Ovary (tissue), 9 donors: ENCODE data around the gene TNFRSF18. TPM values are rescaled to one million over a fixed set of nuclear protein-coding genes. Genes with fewer than 3 reads are reported as not detected.

Experiments
- DNase-seq, 5 donors: peaks; one replicate each; pipeline ENCODE4 v3.0.0-alpha.2; 2019 to 2020
- H3K27ac ChIP-seq, 2 donors: fragments of 200-600 bp; one replicate each; pipeline versions ENCODE4 v1.5.1 to v1.8.0; 2019 to 2022
- H3K27me3 ChIP-seq: fragments of 200-600 bp; one replicate; pipeline ENCODE4 v1.8.0; 2022
- H3K36me3 ChIP-seq: fragments of 200-600 bp; sonication (generic); one replicate; pipeline ENCODE4 v1.5.1; 2019
- H3K4me1 ChIP-seq: one replicate; pipeline ENCODE4 v1.8.1; 2013; ENCODE audit warnings: mild to moderate bottlenecking, moderate library complexity; ENCODE audit not compliant: insufficient read depth
- H3K4me3 ChIP-seq: fragments of 200-600 bp; sonication (generic); one replicate; pipeline ENCODE4 v1.5.1; 2017
- H3K9me3 ChIP-seq, 2 donors: fragments of 200-600 bp in 1 of 2; sonication (generic) in 1 of 2; one replicate each; pipeline versions ENCODE4 v1.5.1 to v1.8.1; 2013 to 2019; ENCODE audit warnings: mild to moderate bottlenecking in 1 of 2, moderate library complexity in 1 of 2
- CTCF ChIP-seq, 3 donors: fragments of 450-650 bp in 2 of 3; fragments of 200-600 bp in 1 of 3; IDR thresholded peaks; one replicate each; pipeline versions ENCODE4 v1.5.1 to v1.8.0; 2016 to 2022; ENCODE audit warnings: antibody characterized with exemption in 3 of 3, mild to moderate bottlenecking in 1 of 3
- EP300 ChIP-seq: sonication (generic); formaldehyde crosslinking; IDR thresholded peaks from one replicate; pipeline ENCODE4 v1.6.1; 2017; ENCODE audit warnings: antibody characterized with exemption
- POLR2A ChIP-seq: fragments of 450-650 bp; IDR thresholded peaks from one replicate; pipeline ENCODE4 v1.6.1; 2017; ENCODE audit warnings: antibody characterized with exemption, mild to moderate bottlenecking, moderate library complexity
- WGBS, 3 donors: extraction: QIAGEN DNeasy Blood & Tissue Kit in 1 of 3; methylation state at CpG; one replicate each; pipeline versions ENCODE4 v1.1.5 to v1.1.7; 2013 to 2017; 5-methylcytosine and 5-hydroxymethylcytosine counted together
- intact Hi-C, 4 donors: fragments of 100-400 bp; cut with DNase I; formaldehyde crosslinking; loops; one replicate each; pipeline versions ENCODE4 v1.11.0 to v1.15.1; 2022 to 2023
- polyA plus RNA-seq, 2 donors: library from polyadenylated mRNA; stranded (reverse); fragments of 200-250 nt in 1 of 2; fragments of 350-450 nt in 1 of 2; fragmentation: Illumina TruSeq in 1 of 2; extraction: RNeasy Lipid Tissue Mini Kit (QIAGEN cat#74804) in 1 of 2; gene quantifications; one replicate each; pipeline ENCODE4 v1.2.3, GENCODE V29; 2013 to 2014
- total RNA-seq, 7 donors: library from RNA; depleted of rRNA in 2 of 7; stranded (reverse); fragments of >200 nt in 2 of 7; fragmentation: NEBNext Ultra II Directional in 3 of 7; extraction: Animal tissue kit (Norgen Biotek cat#: 25700) in 3 of 7; gene quantifications; one replicate each; pipeline versions ENCODE4 v1.1.0 to v1.2.4, GENCODE V29; 2016 to 2023
- donor health status: DM: no; HTN: no; CAD: no; lungs with moderate emphysema.
- donor health status: DM: no; HTN: no; CAD: no.
- donor health status: Bipolar disorder and iron deficiency.
- donor health status: DM: yes; HTN: yes; CAD: no.
- donor health status: DM: no; HTN: no; CAD: no.
- donor health status: DM: yes; HTN: yes; CAD: no.

Gene TNFRSF18
- total and polyA plus RNA-seq, 9 donors, result 0.10 to 1.4 (median 0.32) TPM; not detected in 5

- no peak for TF ChIP-seq EP300
- Histone ChIP-seq H3K9me3 (no peaks in the 10 kb centered on the region), H3K36me3 (no peaks in the 10 kb centered on the region), H3K27ac (no peak within 1 kb of the TSS), H3K27me3 (no peaks in the 10 kb centered on the region), H3K4me1 (no peaks in the 10 kb centered on the region), H3K4me3 (no peak within 1 kb of the TSS)
- 4 to 9% (median 9%) methylated on average over 25 to 35 of the region's 35 CpGs for WGBS, 3 donors
- peak in 1 of 5 donors; percentile 14 for DNase-seq
- intact Hi-C loops, result no loop called here
Observed at GRCh38 chr1:1173793-1174415, 32.5 kb downstream of the TNFRSF18 start, which contains the start of gene TTLL10. Gene TTLL10, plus strand, starts transcription at chr1:1173880. Its CDS starts 5,336 bp downstream, at chr1:1179216.

- H3K9me3 ChIP-seq, result no peaks in the 10 kb centered on the region
- intact Hi-C loops, result no loop called here
- no peaks in the 10 kb centered on the region for H3K4me1 ChIP-seq
- DNase-seq, result peak in 1 of 5 donors; percentile 6
- no peak overlapping the region for H3K4me3 ChIP-seq
- no peak overlapping the region for H3K27ac ChIP-seq
- H3K27me3 ChIP-seq, result no peaks in the 10 kb centered on the region
- TF ChIP-seq CTCF (IDR thresholded peaks at IDR 0.05) (no peak), POLR2A (no peak), EP300 (no peak)
- WGBS, 3 donors, result 33 to 47% (median 44%) methylated on average over 24 to 32 of the region's 32 CpGs
- H3K36me3 ChIP-seq, result no peaks in the 10 kb centered on the region
Observed at GRCh38 chr1:1173061-1173792, 33.2 kb downstream of the TNFRSF18 start.

- Histone ChIP-seq H3K27me3 (no peaks in the 10 kb centered on the region), H3K4me1 (no peaks in the 10 kb centered on the region), H3K9me3 (no peaks in the 10 kb centered on the region), H3K27ac (no peak overlapping the region), H3K36me3 (no peaks in the 10 kb centered on the region), H3K4me3 (no peak overlapping the region)
- peak in 1 of 5 donors; percentile 16 for DNase-seq
- 64 to 76% (median 73%) methylated on average over 31 to 33 of the region's 33 CpGs for WGBS, 3 donors
- intact Hi-C loops, result no loop called here
- TF ChIP-seq EP300 (no peak), CTCF (IDR thresholded peaks at IDR 0.05) (no peak), POLR2A (no peak)
Observed at GRCh38 chr1:1171546-1172340, 34.6 kb downstream of the TNFRSF18 start.

GRCh38 chr1:1171161-1171545, 35.2 kb downstream of the TNFRSF18 start:
- Histone ChIP-seq H3K27me3 (no peaks in the 10 kb centered on the region), H3K27ac (no peak overlapping the region), H3K4me3 (no peak overlapping the region), H3K36me3 (no peaks in the 10 kb centered on the region), H3K4me1 (no peaks in the 10 kb centered on the region), H3K9me3 (no peaks in the 10 kb centered on the region)
- TF ChIP-seq CTCF (IDR thresholded peaks at IDR 0.05), result no peak
- TF ChIP-seq POLR2A, result no peak
- TF ChIP-seq EP300, result no peak
- intact Hi-C loops, result no loop called here
- WGBS, 3 donors, result 53 to 56% (median 53%) methylated on average over 12 of the region's 12 CpGs
- no peak for DNase-seq
